A549 (cell line): ENCODE results near the gene WNT2B. TPM values are rescaled to one million over a fixed set of nuclear protein-coding genes. Genes with fewer than 3 reads are reported as not detected.

Experiments
- ATAC-seq, 2 experiments: fragments of 200-7000 bp in 1 of 2; fragments of >200 bp in 1 of 2; cut with Nextera tagmentation in 1 of 2; cut with Tn5 transposase in 1 of 2; 3 replicates each; pipeline versions ENCODE4 v1.8.0 to v1.9.1; 2018 to 2020; ENCODE audit warnings: mild to moderate bottlenecking in 1 of 2, moderate library complexity in 1 of 2
- CTCF ChIA-PET: fragments of 300-600 bp; sonication (Branson Sonifier 250); formaldehyde crosslinking; extraction: SDS; loops from one replicate; lab custom pipeline; 2021; ENCODE audit warnings: antibody characterized with exemption, inconsistent platforms; lab: Yijun Ruan, JAX
- POLR2A ChIA-PET: fragments of 350-600 bp; formaldehyde crosslinking; extraction: SDS; loops from one replicate; lab custom pipeline; 2021; ENCODE audit warnings: antibody characterized with exemption, inconsistent platforms; lab: Yijun Ruan, JAX
- DNase-seq, 2 experiments: peaks; one replicate each; pipeline versions ENCODE4 v3.0.0 to v3.0.0-alpha.2; 2011 to 2016; ENCODE audit warnings: low read depth in 1 of 2, low spot score in 1 of 2
- FAIRE-seq: peaks from 2 replicates; lab custom pipeline; 2011; peaks lifted over from hg19 to GRCh38; lab: Jason Lieb, UNC
- H3K27ac ChIP-seq, 2 experiments: fragments of >200 bp; sonication (Bioruptor Twin); formaldehyde crosslinking; 3 replicates each; pipeline ENCODE4 v1.5.1; 2016 to 2017
- H3K4me1 ChIP-seq: fragments of >200 bp; sonication (Bioruptor Twin); formaldehyde crosslinking; 3 replicates; pipeline ENCODE4 v1.6.1; 2016
- H3K4me2 ChIP-seq: fragments of >200 bp; sonication (Bioruptor Twin); formaldehyde crosslinking; 3 replicates; pipeline ENCODE4 v1.6.1; 2016
- H3K4me3 ChIP-seq: fragments of >200 bp; sonication (Bioruptor Twin); formaldehyde crosslinking; 3 replicates; pipeline ENCODE4 v1.5.1; 2016
- H3K9me3 ChIP-seq: fragments of >200 bp; sonication (Bioruptor Twin); formaldehyde crosslinking; 3 replicates; pipeline ENCODE4 v1.6.1; 2016
- ATOH8 ChIP-seq: fragments of 250-450 bp; sonication (Bioruptor Pico); IDR thresholded peaks from 2 replicates; pipeline ENCODE4 v1.5.0; 2020; ENCODE audit warnings: low read depth, mild to moderate bottlenecking, moderate library complexity
- BCL3 ChIP-seq: fragments of >200 bp; sonication (Bioruptor Twin); formaldehyde crosslinking; IDR thresholded peaks from 3 replicates; pipeline ENCODE4 v1.6.1; 2016
- BHLHE40 ChIP-seq: IDR thresholded peaks from 2 replicates; pipeline ENCODE4 v1.6.1; 2012; ENCODE audit warnings: low read depth, low read length, inconsistent platforms
- CBX2 ChIP-seq: fragments of 200-600 bp; sonication (generic); IDR thresholded peaks from 2 replicates; pipeline ENCODE4 v1.6.1; 2016; ENCODE audit warnings: low read depth, mild to moderate bottlenecking, borderline replicate concordance
- CBX8 ChIP-seq: fragments of 200-600 bp; sonication (generic); IDR thresholded peaks from 2 replicates; pipeline ENCODE4 v1.6.1; 2016
- CEBPB ChIP-seq, 2 experiments: fragments of >200 bp in 1 of 2; sonication (Bioruptor Twin) in 1 of 2; formaldehyde crosslinking in 1 of 2; IDR thresholded peaks; 2 replicates each; pipeline ENCODE4 v1.6.1; 2012 to 2016
- CHD2 ChIP-seq: fragments of 150-350 bp; IDR thresholded peaks from 2 replicates; pipeline ENCODE4 v1.6.1; 2014; ENCODE audit warnings: low read length; ENCODE audit not compliant: partially characterized antibody
- EP300 ChIP-seq, 2 experiments: fragments of >200 bp; sonication (Bioruptor Twin); formaldehyde crosslinking; IDR thresholded peaks; 2 replicates in 1 of 2; 3 replicates in 1 of 2; pipeline ENCODE4 v1.6.1; 2016 to 2017
- FOXS1 ChIP-seq: fragments of 250-450 bp; sonication (Bioruptor Pico); IDR thresholded peaks from 2 replicates; pipeline ENCODE4 v1.5.0; 2020; ENCODE audit warnings: mild to moderate bottlenecking, moderate library complexity
- GATA3 ChIP-seq: IDR thresholded peaks from 2 replicates; pipeline ENCODE4 v1.6.1; 2012; ENCODE audit warnings: borderline replicate concordance
- HES2 ChIP-seq: fragments of >200 bp; sonication (Bioruptor Twin); formaldehyde crosslinking; IDR thresholded peaks from 2 replicates; pipeline ENCODE4 v1.6.1; 2016
- HEYL ChIP-seq: fragments of 250-450 bp; sonication (Bioruptor Pico); IDR thresholded peaks from 2 replicates; pipeline ENCODE4 v1.8.0; 2021; ENCODE audit warnings: mild to moderate bottlenecking, moderate library complexity
- HOXB13 ChIP-seq: fragments of 250-450 bp; sonication (Bioruptor Pico); IDR thresholded peaks from 2 replicates; pipeline ENCODE4 v1.5.0; 2020; ENCODE audit warnings: low read depth, mild to moderate bottlenecking, moderate library complexity
- HOXB5 ChIP-seq: fragments of 250-450 bp; sonication (Bioruptor Pico); IDR thresholded peaks from 2 replicates; pipeline ENCODE4 v1.5.0; 2020; ENCODE audit warnings: mild to moderate bottlenecking, moderate library complexity
- MAFK ChIP-seq: fragments of 450-650 bp; IDR thresholded peaks from 2 replicates; pipeline ENCODE4 v1.6.1; 2014; ENCODE audit not compliant: partially characterized antibody
- MYC ChIP-seq: IDR thresholded peaks from 2 replicates; pipeline ENCODE4 v1.6.1; 2012; ENCODE audit warnings: mild to moderate bottlenecking, inconsistent platforms, low read length, improper control_type of control experiment, borderline replicate concordance
- POLR2AphosphoS2 ChIP-seq: conservative IDR thresholded peaks from 2 replicates; pipeline ENCODE4 v1.6.1; 2012; ENCODE audit warnings: low read length, improper control_type of control experiment, inconsistent platforms
- RAD21 ChIP-seq, 2 experiments: fragments of >200 bp in 1 of 2; sonication (Bioruptor Twin) in 1 of 2; formaldehyde crosslinking in 1 of 2; IDR thresholded peaks in 1 of 2; conservative IDR thresholded peaks in 1 of 2; 2 replicates in 1 of 2; 3 replicates in 1 of 2; pipeline ENCODE4 v1.6.1; 2012 to 2018; ENCODE audit warnings: inconsistent platforms in 1 of 2
- RARB ChIP-seq: fragments of 250-450 bp; sonication (Bioruptor Pico); IDR thresholded peaks from 2 replicates; pipeline ENCODE4 v1.8.0; 2021; ENCODE audit warnings: mild to moderate bottlenecking, moderate library complexity
- RFX5 ChIP-seq: fragments of 450-650 bp; IDR thresholded peaks from 2 replicates; pipeline ENCODE4 v1.7.1; 2014; ENCODE audit warnings: antibody characterized with exemption, mild to moderate bottlenecking, moderate library complexity
- TP53 ChIP-seq: fragments of 250-450 bp; sonication (Bioruptor Pico); IDR thresholded peaks from 2 replicates; pipeline ENCODE4 v1.5.0; 2021; ENCODE audit warnings: mild to moderate bottlenecking, moderate library complexity
- ZC3H11A ChIP-seq: fragments of 450-650 bp; IDR thresholded peaks from 2 replicates; pipeline ENCODE4 v1.6.1; 2014; ENCODE audit warnings: antibody characterized with exemption, mild to moderate bottlenecking
- ZFP36 ChIP-seq: fragments of 450-650 bp; IDR thresholded peaks from 2 replicates; pipeline ENCODE4 v1.6.1; 2014; ENCODE audit warnings: borderline replicate concordance; ENCODE audit not compliant: partially characterized antibody
- WGBS: methylation state at CpG from one replicate; pipeline ENCODE4 v1.1.6; 2017; ENCODE audit errors: missing lambda C conversion rate; 5-methylcytosine and 5-hydroxymethylcytosine counted together
- polyA plus RNA-seq, 4 experiments: library from polyadenylated mRNA; depleted of rRNA in 3 of 4; stranded (reverse); fragments of >200 nt; fragmentation: RNase III in 1 of 4; extraction: RNeasy Plus Mini Kit Qiagen cat#74134 plus additional on column Dnase treatment in 1 of 4; gene quantifications; 2 replicates in 3 of 4; 3 replicates in 1 of 4; pipeline ENCODE4 v1.2.3, GENCODE V29; 2011 to 2017

Gene WNT2B
- polyA plus RNA-seq, 2 of the 4 experiments (the other 2 are of a cell fraction): 0.26 to 0.28 TPM

GRCh38 chr1:112516141-112516540 lies 7.4 kb downstream of the WNT2B start:
- ATAC-seq (no peak), DNase-seq (no peak), FAIRE-seq (no peak)
- Histone ChIP-seq H3K27ac (no peak overlapping the region), H3K4me3 (no peak overlapping the region), H3K4me1 (peaks cover 7% of the 10 kb centered on the region; the same call in 1 of the 3 replicates), H3K9me3 (no peaks in the 10 kb centered on the region), H3K4me2 (no peak overlapping the region)
- ChIA-PET POLR2A (no interaction called here), CTCF (interaction anchor here (6.2 kb wide), 1 partner anchor 14 kb away, joined by 36 read pairs; no protein-coding TSS in a partner anchor)
- no peak for TF ChIP-seq RARB (CRISPR knock-in tag)
- TF ChIP-seq CBX8: no peak
- TF ChIP-seq BHLHE40: no peak
- TF ChIP-seq ATOH8 (CRISPR knock-in tag): no peak
- no peak for TF ChIP-seq GATA3
- no peak for TF ChIP-seq HEYL
- TF ChIP-seq FOXS1 (CRISPR knock-in tag): no peak
- TF ChIP-seq HOXB5 (CRISPR knock-in tag): no peak
- TF ChIP-seq RAD21 (conservative IDR thresholded peaks at IDR 0.05 in 1 of 2, IDR thresholded peaks at IDR 0.05 in 1 of 2): no peak
- TF ChIP-seq MAFK: no peak
- TF ChIP-seq HES2: no peak
- TF ChIP-seq CBX2: no peak
- TF ChIP-seq POLR2AphosphoS2: no peak
- TF ChIP-seq BCL3: no peak
- WGBS: 85% methylated on average over 4 of the region's 14 CpGs

GRCh38 chr1:112517231-112517630 lies 8.5 kb downstream of the WNT2B start:
- POLR2A ChIA-PET: no interaction called here
- WGBS: 93% methylated on average over 9 of the region's 9 CpGs
- no peak overlapping the region for H3K27ac ChIP-seq
- TF ChIP-seq RFX5: no peak
- TF ChIP-seq MYC: no peak
- TF ChIP-seq EP300 (IDR thresholded peaks at IDR 0.05): no peak
- TF ChIP-seq TP53: no peak
- TF ChIP-seq CBX2: no peak
- TF ChIP-seq HOXB5 (CRISPR knock-in tag): no peak
- no peak for TF ChIP-seq HEYL
- TF ChIP-seq, all 56 proteins: peak for 0
- no peak for ATAC-seq
- Histone ChIP-seq H3K4me1 (peaks cover 7% of the 10 kb centered on the region; the same call in 1 of the 3 replicates), H3K9me3 (no peaks in the 10 kb centered on the region), H3K4me2 (no peak overlapping the region), H3K4me3 (no peak overlapping the region)
- DNase-seq: no peak
- no peak for FAIRE-seq
- CTCF ChIA-PET: no interaction called here

- Histone ChIP-seq H3K9me3 (no peaks in the 10 kb centered on the region), H3K4me2 (no peak overlapping the region), H3K4me1 (peaks cover 7% of the 10 kb centered on the region; the same call in 1 of the 3 replicates), H3K27ac (no peak overlapping the region), H3K4me3 (no peak overlapping the region)
- POLR2A ChIA-PET: no interaction called here
- FAIRE-seq: no peak
- WGBS: 75% methylated on average over 2 of the region's 2 CpGs
- no peak for ATAC-seq
- CTCF ChIA-PET: no interaction called here
- TF ChIP-seq CEBPB (IDR thresholded peaks at IDR 0.05): no peak
- TF ChIP-seq CHD2: no peak
- no peak for TF ChIP-seq ZFP36
- no peak for TF ChIP-seq EP300 (IDR thresholded peaks at IDR 0.05)
- no peak for TF ChIP-seq HOXB13 (CRISPR knock-in tag)
- no peak for TF ChIP-seq ZC3H11A
- no peak for DNase-seq
Observed at GRCh38 chr1:112517646-112518045, 8.9 kb downstream of the WNT2B start.
